GM04503 (cell line): ENCODE measurements around the gene NSA2.
"Not testable (repeated sequence)": the region's sequence is repeated elsewhere in the genome, so short reads cannot be mapped to it uniquely, and the experiment has no call there.

Experiments
- DNase-seq: peaks from one replicate; pipeline ENCODE4 v3.0.0-alpha.2; 2012; ENCODE audit warnings: low read depth

NSA2 gene

GRCh38 chr5:74766849-74767578 lies at the start of gene NSA2, which contains the start of gene GFM2:
Gene NSA2, plus strand, starts transcription at chr5:74767249. Its CDS starts 112 bp downstream, at chr5:74767361.
Gene GFM2, minus strand, starts transcription at chr5:74767117. Its CDS starts 3,375 bp downstream, at chr5:74763742.
- peak; percentile 56 for DNase-seq

- DNase-seq: no peak
These were observed 49.5 kb upstream of the NSA2 start for GRCh38 chr5:74717596-74717995.

GRCh38 chr5:74722271-74722670 lies 44.8 kb upstream of the NSA2 start:
- DNase-seq: no peak

GRCh38 chr5:74725331-74725730 lies 41.7 kb upstream of the NSA2 start:
- DNase-seq: no peak

- no peak for DNase-seq
These were observed 30.3 kb upstream of the NSA2 start for GRCh38 chr5:74736759-74737158.

- DNase-seq: no peak
These were observed 28.6 kb upstream of the NSA2 start for GRCh38 chr5:74738406-74738805.

- DNase-seq: not testable (repeated sequence)
These were observed 18.3 kb upstream of the NSA2 start for GRCh38 chr5:74748742-74749141.

- no peak for DNase-seq
These were observed 5.8 kb upstream of the NSA2 start for GRCh38 chr5:74761241-74761640.

GRCh38 chr5:74762599-74762998 lies 4.5 kb upstream of the NSA2 start:
- DNase-seq: peak; percentile 27

GRCh38 chr5:74763504-74763903 lies 3.5 kb upstream of the NSA2 start:
- DNase-seq: no peak

GRCh38 chr5:74765201-74765600 lies 1.8 kb upstream of the NSA2 start:
- DNase-seq: no peak

- no peak for DNase-seq
These were observed 1.1 kb upstream of the NSA2 start for GRCh38 chr5:74765929-74766328.

- no peak for DNase-seq
These were observed 616 bp upstream of the NSA2 start for GRCh38 chr5:74766418-74766848.

- peak; percentile 19 for DNase-seq
These were observed 497 bp downstream of the NSA2 start for GRCh38 chr5:74767579-74767913.

- DNase-seq: no peak
These were observed 5.3 kb downstream of the NSA2 start for GRCh38 chr5:74772359-74772758.

GRCh38 chr5:74778609-74779008 lies 11.6 kb downstream of the NSA2 start:
- no peak for DNase-seq

GRCh38 chr5:74786851-74787250 lies 19.8 kb downstream of the NSA2 start:
- no peak for DNase-seq

GRCh38 chr5:74787424-74787823 lies 20.4 kb downstream of the NSA2 start:
- DNase-seq: no peak

GRCh38 chr5:74791669-74792068 lies 24.6 kb downstream of the NSA2 start:
- DNase-seq: not testable (repeated sequence)

- DNase-seq: no peak
These were observed 32.2 kb downstream of the NSA2 start for GRCh38 chr5:74798977-74799911.

GRCh38 chr5:74801197-74801596 lies 34.1 kb downstream of the NSA2 start:
- no peak for DNase-seq

- no peak for DNase-seq
These were observed 34.9 kb downstream of the NSA2 start for GRCh38 chr5:74801941-74802340.

GRCh38 chr5:74810915-74811314 lies 43.9 kb downstream of the NSA2 start:
- DNase-seq: no peak
